ENCODE measurements around the gene SRSF4.
"Not testable (repeated sequence)": the region's sequence is repeated elsewhere in the genome, so short reads cannot be mapped to it uniquely, and the experiment has no call there.

Gene SRSF4

GRCh38 chr1:29124366-29125236, 57.1 kb downstream of the SRSF4 start:
- peak in 1 of 2 experiments; percentile 62 for DNase-seq (ENCODE audit: low read depth in 2 of 2)

- no peak for DNase-seq (ENCODE audit: low read depth in 2 of 2)
These were observed 57.8 kb downstream of the SRSF4 start, which contains the start of gene TMEM200B for GRCh38 chr1:29123887-29124365. TSS of gene TMEM200B (minus strand) at chr1:29123903. CDS start at chr1:29121828, 2,075 bp downstream.

GRCh38 chr1:29123053-29123886, 58.4 kb downstream of the SRSF4 start:
- DNase-seq (ENCODE audit: low read depth in 2 of 2), result no peak

- no peak for DNase-seq (ENCODE audit: low read depth in 2 of 2)
These were observed 59.0 kb downstream of the SRSF4 start for GRCh38 chr1:29122682-29123052.

- DNase-seq (ENCODE audit: low read depth in 2 of 2), result no peak
These were observed 59.6 kb downstream of the SRSF4 start for GRCh38 chr1:29121936-29122681.

GRCh38 chr1:29121516-29121935, 60.2 kb downstream of the SRSF4 start:
- no peak for DNase-seq (ENCODE audit: low read depth in 2 of 2)

GRCh38 chr1:29120947-29121485, 60.7 kb downstream of the SRSF4 start:
- peak; percentile 32 to 58 for DNase-seq (ENCODE audit: low read depth in 2 of 2)

GRCh38 chr1:29120367-29120766, 61.3 kb downstream of the SRSF4 start:
- DNase-seq (ENCODE audit: low read depth in 2 of 2), result no peak

GRCh38 chr1:29119121-29119929, 62.4 kb downstream of the SRSF4 start:
- no peak for DNase-seq (ENCODE audit: low read depth in 2 of 2)

GRCh38 chr1:29117381-29117780, 64.3 kb downstream of the SRSF4 start:
- DNase-seq (ENCODE audit: low read depth in 2 of 2), result no peak

GRCh38 chr1:29114654-29115053, 67.0 kb downstream of the SRSF4 start:
- DNase-seq (ENCODE audit: low read depth in 2 of 2), result no peak

- no peak for DNase-seq (ENCODE audit: low read depth in 2 of 2)
These were observed 68.1 kb downstream of the SRSF4 start for GRCh38 chr1:29113413-29114117.

- no peak for DNase-seq (ENCODE audit: low read depth in 2 of 2)
These were observed 68.8 kb downstream of the SRSF4 start for GRCh38 chr1:29112705-29113412.

GRCh38 chr1:29108041-29108440, 73.7 kb downstream of the SRSF4 start:
- DNase-seq (ENCODE audit: low read depth in 2 of 2), result not testable (repeated sequence)

- no peak for DNase-seq (ENCODE audit: low read depth in 2 of 2)
These were observed 75.9 kb downstream of the SRSF4 start for GRCh38 chr1:29105822-29106221.

- DNase-seq (ENCODE audit: low read depth in 2 of 2), result no peak
These were observed 81.2 kb downstream of the SRSF4 start for GRCh38 chr1:29100487-29100886.

- DNase-seq (ENCODE audit: low read depth in 2 of 2), result no peak
These were observed 82.4 kb downstream of the SRSF4 start for GRCh38 chr1:29099286-29099685.

All from stimulated activated CD4-positive, alpha-beta T cell treated with anti-CD3 and anti-CD28 coated beads, Interleukin-12 subunit alpha, Interleukin-12 subunit beta, amount 100 ng/mL, for 24 hours (primary cell).